ENCODE measurements around the gene EDDM13.
"Not testable (repeated sequence)": the region's sequence is repeated elsewhere in the genome, so short reads cannot be mapped to it uniquely, and the experiment has no call there.

The EDDM13 gene

DNA sequence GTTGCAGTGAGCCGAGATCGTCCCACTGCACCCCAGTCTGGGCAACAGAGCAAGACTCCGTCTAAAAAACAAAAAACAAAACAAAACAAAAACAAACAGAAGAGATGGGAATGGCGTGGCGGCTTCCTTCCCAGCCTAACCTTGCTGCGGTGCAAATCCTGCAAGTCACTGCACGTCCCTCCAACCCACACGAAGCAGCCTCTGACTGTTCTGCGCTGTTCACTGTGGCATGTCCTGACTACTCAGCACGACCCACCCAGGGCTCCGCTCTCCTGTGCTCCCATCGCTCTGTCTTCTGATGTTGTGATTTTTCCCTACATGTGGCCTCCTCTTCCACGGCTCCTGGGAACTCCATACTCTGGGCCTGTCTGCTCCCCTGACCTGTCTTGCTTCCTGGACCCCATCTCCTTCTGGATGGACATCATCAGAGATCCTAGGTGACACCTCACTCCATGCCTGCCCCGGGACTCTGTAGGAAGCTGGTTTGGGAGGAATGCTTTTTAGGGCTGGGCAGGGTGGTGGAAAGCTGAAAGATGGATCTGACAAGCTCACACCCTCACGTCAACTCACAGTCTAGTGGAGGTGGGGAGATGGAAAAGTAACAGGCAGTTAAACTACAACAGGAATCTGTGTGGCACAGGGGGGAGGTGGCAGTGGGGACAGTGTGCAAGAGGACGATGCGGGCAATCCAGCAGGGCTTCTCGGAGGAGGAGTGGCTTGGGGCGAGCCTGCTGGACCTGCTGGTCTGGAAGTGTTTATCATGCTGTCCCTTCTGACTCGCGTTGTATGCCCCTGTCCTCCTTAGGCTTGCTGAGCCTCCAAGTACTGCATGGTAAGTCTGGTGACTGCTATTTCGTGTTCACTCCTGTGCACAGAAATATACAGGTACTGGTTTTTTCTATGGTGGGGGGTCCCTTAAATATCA lies 23.2 kb downstream of the EDDM13 start:
- no peak for DNase-seq

DNA sequence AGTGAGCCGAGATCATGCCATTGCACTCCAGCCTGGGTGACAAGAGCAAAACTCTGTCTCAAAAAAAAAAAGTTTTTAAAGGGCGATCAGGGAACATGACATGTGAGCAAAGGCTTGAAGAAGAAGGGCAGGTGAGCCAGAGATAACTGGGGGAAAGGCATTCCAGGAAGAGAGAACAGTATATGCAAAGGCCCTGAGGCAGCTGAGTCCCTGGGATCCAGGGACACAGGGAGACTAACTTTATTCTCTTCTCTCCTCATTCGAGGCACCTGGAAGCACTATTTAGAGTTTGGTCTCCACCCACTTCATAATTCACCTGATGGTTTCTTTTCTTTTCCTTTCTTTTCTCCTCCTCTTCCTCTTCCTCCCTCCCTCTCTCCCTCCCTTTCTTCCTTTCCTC lies 24.5 kb downstream of the EDDM13 start:
- DNase-seq, result no peak

DNA sequence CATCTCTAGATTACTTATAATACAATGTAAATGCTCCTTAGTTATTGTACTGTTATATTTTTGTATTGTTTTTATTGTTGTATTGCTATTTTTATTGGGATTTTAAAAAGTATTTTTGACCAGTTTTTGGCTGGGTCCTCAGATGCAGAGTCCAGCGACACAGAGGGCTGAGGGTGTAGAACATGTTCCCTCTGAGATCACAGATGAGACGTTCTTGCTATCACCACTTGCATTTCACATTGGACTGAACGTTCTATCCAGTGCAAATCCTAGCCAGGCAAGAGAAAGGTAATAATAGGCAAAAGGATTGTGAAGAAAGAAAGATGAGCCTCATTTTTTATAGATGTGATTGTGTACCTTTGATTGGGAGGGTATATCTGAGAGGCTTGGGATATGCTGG lies 27.1 kb downstream of the EDDM13 start:
- no peak for DNase-seq

DNA sequence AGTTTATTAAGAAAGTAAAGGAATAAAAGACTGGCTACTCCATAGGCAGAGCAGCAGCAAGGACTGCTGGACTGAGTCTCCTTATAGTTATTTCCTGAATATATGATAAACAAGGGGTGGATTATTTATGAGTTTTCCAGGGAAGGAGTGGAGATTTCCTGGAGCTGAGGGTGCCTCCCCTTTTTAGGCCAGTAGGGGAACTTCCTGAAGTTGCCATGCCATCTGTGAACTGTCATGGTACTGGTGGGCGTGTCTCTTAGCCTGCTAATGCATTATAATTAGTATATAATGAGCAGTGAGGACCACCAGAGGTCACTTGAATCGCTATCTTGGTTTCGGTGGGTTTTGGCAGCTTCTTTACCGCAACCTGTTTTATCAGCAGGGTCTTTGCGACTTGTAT lies 28.6 kb downstream of the EDDM13 start:
- DNase-seq, result no peak

DNA sequence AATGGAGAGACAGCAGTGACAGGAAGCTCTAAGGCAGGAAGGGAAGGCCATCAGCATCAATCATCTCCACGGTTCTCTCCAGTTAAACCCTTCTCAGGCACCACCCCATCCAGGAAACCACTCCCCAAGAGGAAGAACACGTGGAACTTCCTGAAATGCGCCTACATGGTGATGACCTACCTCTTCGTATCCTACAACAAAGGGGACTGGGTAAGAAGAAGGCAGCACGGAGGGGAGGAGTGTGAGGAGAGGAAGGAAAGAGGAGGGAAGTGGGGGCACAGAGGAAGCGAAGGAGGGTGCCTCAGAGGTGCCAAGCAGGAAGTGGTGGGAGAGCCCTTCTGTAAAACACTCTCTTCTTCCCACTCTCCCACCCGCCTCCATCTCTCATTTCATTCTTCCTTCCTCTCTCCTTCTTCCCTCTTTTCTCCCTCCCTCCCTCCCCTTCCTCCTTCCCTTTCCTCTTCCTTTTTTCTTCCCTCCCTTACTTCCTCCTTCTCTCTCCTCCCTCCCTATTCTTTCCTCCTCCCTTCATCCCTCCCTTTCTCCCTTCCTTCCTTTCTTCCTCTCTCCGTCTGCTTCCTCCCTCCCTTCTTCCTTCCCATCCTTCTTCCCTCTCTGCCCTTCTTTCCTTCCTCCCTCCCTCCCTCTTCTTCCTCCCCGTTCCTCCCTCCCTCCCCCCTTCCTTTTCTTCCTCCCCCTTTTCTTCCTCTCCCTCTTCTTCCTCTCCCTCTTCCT lies 29.5 kb downstream of the EDDM13 start:
- no peak for DNase-seq

DNA sequence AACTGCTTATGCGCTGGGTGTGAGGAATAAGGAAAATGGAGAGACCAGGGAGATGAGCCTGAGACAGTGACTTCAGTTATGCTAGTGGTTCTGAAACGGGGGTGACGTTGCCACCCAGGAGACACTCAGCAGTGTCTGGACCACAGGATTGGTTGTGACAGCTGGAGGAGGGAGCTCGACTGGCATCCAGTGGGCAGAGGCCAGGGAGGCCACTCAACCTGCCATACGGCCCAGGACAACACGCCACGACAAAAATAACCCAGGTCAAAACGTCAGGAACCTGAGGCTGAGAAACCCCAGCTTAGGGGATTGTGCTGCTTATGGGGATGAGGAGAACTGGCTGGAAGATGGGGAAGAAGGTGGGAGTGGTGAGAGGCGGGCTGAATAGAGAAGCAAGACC lies 31.7 kb downstream of the EDDM13 start:
- DNase-seq, result no peak

DNA sequence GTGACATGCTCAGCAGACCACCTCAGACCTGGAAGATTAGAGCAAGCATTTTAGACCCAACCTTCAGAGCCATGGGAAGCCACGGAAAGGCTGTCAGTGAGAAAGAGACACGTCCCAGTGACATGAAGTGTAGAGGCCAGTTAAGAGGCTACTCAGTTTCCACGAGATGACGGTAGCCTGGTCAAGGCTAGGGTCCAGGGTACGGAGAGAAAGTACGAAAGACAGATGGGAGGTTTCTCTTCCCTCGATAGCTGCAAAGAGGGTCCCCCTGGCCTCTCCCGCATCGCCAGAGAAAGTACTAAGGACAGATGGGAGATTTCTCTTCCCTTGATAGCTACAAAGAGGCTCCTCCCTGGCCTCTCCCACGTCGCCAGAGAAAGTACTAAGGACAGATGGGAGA lies 33.5 kb downstream of the EDDM13 start:
- DNase-seq, result no peak

DNA sequence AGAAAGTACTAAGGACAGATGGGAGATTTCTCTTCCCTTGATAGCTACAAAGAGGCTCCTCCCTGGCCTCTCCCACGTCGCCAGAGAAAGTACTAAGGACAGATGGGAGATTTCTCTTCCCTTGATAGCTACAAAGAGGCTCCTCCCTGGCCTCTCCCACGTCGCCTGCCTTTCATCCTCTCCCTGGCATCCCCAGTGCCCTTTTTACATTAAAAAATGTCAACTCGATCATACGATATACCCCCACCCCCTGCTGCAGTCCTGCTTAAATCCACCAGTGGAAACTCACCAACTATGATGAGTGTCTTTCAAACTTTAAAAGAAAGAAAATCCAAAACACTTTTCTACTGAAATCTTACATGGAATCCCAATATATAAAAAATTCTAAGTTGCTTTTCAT lies 34.5 kb downstream of the EDDM13 start:
- not testable (repeated sequence) for DNase-seq

DNA sequence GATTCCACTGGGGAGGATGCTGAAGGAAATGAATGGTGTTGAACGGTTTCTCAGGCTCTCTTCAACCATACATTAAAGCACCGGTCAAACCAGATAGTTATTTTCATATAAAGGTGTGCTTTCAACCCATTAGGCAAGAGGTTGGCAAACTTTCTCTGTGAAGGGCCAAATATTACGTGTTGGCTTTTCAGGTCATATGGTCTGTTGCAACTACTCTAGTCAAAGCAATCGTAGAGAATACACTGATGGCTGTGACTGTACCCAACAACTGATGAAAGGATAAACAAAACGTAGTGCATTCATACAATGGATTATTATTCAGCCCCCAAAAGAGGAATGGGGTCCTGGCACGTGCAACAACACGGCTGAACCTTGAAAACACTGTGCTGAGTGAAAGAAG lies 36.2 kb downstream of the EDDM13 start:
- no peak for DNase-seq

DNA sequence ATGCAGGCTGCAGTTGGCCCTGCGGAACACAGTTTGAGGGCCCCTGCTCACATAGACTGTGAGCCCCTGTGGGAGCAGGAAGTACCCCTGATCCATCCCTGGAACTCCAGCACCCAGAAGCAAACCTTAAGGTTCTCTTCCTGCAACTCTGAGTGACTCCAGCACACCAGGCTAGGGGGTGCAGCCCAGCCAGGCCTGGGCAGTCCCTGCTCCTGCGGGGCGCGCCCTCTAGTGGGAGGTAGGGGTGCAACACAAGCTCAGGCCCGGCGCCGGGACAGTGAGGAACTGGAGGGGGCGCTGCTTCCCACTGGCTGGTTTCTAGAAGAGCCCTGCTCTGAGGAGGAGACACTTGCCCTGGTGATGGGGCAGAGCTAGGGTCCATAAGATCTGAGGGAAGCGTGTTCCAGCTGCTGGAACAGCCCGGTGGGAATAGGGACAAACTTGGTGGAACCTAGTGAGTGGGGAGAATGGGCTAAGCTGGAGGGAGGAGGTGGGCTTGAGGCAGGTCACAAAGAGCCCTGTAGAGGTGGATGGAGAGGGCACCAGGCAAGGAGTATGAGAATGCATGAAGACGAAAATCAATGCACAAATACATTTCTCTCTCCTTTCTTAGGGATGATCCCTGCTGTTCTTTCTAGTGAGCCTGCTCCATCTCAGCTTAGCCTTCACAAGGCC lies 37.1 kb downstream of the EDDM13 start:
- no peak for DNase-seq

DNA sequence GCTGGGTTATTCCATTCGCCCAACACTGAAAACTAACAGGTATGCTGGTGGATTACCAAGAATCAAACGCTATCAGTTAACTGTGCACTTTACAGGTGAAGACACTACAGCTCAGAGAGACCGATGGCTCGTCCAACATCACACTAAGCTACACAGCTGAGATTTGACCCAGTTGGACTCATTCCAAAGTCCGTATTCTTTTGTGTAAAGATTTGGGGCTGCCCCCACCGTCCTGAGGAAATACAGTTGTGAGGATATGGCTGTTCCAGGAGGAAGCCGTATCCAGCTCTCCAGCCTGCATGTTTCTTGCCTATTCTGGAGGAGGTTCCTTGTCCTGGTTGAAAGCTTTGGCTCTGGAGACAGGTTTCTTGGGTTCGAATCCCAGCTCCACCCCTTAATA lies 37.9 kb downstream of the EDDM13 start:
- DNase-seq, result no peak

DNA sequence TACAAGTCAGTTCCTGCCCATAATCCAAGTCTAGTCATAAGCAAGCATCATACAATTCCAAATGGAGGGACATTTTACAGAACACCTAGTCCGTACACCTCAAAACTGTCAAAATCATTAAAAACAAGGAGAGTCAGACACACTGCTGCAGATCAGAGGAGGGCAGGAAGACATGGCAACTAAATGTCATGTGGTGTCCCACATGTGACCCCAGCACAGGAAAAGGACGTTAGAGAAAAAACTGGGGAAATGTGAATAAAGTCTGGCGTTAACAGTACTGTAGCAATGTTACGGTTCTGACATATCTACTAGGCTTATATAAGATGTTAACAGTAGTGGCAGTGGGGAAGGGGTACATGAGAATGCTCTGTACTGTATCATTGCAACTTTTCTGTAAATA lies 39.8 kb downstream of the EDDM13 start:
- no peak for DNase-seq

DNA sequence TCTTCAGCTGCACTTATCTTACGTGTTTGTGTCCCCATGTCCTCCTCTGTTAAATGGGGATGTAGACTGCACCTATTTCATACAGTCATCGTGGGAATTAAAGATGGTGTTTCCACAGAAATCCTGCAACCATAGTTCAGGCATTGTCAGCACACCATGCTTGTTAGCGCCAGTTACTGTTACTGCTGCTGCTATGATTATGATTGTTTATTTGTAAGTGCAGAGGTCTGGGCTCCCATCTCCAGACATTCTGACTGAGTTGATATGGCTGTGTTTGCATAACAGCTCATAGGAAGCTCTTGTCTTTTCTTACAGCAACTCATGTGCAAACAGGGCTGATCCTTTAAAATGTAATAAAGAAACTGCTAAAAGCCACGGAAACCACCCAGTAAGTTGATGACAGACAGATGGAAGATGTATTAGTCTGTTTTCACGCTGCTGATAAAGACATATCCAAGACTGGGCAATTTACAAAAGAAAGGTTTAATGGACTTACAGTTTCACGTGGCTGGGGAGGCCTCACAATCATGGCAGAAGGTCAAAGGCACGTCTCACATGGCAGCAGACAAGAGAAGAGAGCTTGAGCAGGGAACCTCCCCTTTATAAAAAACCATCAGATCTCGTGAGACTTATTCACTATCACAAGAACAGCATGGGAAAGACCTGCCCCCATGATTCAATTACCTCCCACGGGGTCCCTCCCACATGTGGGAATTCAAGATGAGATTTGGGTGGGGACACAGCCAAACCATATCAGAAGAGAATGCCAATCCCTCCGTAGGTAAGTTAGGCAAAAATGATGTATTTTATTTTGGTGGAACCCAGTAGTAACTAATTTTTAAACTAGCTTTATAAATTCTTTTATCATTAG lies 40.5 kb downstream of the EDDM13 start:
- DNase-seq, result no peak

DNA sequence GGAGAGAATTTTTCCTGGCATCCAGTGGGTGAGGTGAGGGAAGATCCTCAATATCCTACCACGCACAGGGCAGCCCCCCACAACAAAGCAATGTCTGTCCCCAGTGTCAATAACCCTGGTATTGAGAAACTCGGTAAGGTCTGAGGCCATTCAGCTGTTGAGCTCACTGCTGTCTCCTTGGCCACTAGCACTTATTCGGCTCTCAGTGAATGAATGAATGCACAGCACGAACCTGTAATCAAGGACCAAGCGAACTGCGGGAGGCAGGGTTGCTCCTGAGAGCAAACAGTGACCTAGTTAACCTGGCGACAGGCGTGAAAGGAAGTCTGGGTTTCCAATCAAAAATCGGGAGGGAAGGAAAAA lies 41.5 kb downstream of the EDDM13 start:
- no peak for DNase-seq

DNA sequence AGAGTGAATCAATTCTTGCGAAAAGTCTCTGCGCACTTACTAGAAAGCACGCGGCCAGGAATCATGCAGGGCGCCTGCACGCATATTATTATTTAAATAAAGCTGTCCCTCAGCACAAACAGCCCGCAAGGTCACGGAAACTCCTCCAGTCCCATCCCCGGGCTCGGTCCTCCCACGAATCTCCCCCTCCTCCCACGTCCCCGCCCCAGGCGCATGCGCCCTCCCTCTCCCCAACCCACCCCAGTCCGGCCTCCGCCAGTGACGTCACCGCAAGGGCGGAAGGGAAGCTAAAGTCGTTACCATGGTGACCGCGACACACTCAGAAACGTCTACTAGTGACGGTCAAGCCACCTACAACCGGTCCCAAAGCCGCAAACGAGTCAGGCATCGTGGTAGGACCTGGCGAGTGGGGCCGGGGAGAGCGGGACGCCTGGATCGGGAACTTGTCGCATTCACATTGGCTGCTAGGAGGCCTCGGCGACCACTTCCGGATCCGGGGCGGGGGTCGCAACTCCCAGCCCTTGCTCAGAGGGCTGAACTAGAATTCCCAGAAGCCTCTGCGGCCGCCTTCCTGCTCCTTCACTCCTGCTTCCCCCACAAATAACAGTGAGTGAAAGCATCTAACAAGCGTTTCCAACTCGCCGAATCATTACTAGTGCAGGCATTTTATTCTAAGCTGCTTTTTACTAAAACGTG lies 42.0 kb downstream of the EDDM13 start, which contains the start of gene ZSCAN5A:
Gene ZSCAN5A, minus strand, starts transcription at position 459 of the 696 bp plus-strand sequence. CDS start 89,793 bp downstream, outside the sequence.
- peak; percentile 95 for DNase-seq

DNA sequence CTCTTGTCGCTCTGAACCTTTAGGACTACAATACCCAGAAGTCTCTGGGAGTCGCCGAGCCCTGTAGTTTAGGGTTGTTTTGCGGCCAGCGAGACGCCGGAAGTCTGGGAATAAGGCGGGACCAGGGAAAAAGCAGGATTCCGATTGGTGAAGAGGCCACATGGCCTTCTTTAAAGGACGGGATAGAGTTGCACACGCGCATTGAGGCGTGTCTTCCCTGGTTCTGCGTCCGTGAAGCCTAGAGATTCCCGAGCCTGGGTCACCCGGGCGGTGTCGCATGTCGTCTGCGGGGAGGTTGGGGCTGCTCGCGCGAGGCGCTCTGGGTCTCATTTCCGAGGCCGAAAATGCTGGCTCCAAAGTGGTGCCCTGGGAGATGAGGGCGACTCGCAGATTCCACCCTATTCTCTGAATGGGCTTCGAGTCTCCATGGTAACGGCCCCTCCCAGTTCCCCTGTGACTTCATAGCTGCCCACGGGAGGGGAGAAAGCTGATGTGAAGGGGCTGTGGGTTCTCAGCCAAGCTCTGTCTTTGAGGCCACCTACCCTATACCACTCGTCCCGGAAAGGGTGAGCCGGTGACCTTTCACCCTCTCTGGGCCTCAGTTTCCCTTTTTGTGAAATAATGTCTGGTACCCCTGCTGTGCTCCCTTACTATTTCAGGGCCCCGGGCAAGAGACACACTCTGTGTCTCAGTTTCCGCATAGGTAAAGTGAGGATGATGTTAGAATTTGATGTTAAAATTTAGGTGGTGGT lies 42.7 kb downstream of the EDDM13 start:
- peak; percentile 95 for DNase-seq

DNA sequence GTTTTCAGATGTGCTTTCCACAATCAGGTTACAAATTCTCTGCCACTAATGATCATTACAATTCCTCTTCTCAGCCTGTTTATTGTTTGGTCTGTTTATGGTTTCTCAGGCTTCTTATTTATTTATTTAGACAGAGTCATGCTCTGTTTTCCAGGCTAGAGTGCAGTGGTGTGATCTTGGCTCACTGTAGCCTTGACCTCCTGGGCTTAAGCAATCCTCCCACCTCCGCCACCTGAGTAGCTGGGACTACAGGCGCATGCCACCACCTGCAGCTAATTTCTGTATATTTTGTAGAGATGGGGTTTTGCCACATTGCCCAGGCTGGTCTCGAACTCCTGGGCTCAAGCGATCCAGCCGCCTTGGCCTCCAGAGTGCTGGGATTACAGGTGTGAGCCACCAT lies 44.2 kb downstream of the EDDM13 start:
- DNase-seq, result no peak

DNA sequence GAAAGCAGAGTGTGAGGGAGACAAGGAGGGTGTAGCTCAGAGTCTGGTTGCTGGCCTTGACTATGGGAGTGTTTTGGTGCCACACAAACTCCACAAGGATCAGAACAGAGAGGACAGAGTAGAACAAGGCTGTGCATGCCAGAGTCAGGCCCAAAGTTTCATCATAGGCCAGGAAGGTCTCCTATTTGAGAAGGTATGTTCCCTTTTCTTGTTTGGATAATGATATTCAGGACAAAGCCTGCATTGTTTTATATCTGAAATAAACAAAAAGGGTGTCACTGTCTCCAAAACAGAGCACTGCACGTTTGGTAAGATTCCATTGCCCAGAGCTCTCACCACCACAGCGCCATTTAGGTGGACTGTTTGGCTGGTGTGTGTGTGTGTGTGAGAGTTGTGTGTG lies 45.2 kb downstream of the EDDM13 start:
- no peak for DNase-seq

DNA sequence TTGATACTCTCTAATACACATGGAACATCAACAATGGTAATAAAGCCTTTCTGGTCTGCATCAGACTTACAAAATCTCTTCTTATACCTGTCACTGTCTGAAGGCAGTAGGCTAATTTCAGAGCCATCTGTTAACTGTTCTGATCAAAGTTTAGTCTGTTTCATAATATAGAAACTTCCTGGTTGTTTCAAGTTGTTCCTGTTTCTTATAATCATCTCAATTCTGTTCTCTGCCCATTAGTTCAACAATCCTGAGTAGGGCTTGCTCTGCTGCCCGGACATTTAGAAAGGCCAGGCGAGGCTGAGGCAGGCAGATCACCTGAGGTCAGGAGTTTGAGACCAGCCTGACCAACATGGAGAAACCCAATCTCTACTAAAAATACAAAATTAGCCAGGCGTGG lies 47.4 kb downstream of the EDDM13 start:
- DNase-seq, result no peak

DNA sequence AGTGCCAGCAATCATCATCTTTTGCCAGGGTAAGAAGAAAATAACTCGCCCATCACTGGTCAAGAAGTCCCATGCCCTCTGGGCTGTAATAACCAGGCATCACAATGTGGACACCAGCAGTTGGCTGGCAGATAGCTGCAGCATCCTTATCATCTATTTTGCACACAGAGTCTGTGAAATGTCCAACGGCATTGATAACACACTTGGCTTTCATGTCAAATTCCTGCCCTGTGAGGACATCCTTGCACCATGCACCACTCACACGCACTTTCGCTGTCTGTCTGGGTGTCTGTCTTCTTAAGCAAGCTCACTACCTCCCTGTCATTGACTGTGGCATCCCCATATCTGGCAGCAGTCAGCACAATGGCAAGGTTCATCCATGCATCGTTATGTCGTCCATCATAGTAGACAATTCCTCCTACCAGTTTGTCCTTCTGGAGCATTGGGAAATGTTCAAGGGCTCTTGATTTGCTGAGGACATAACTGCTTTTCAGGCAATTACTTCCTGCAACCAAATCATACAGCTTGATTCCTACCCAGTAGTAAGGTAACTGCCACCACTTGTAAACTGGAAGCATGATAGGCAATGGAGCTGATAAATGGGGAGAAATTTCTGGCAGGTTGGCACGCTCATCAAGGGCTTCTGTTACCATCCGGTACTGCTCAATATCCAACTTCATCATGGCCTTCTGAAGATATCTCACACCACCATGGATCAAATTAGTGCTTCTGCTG lies 48.9 kb downstream of the EDDM13 start:
- no peak for DNase-seq

Measured in NCI-H510A treated with DMSO at 0.1 percent for 48 hours (cell line).